WTC11 (cell line): ENCODE measurements around the gene STARD5. TPM values are rescaled to one million over a fixed set of nuclear protein-coding genes. Genes with fewer than 3 reads are reported as not detected.

Experiments used
- ATAC-seq: fragments of 200-7000 bp; cut with Tn5 transposase; 2 replicates; pipeline ENCODE4 v1.10.0; 2021; ENCODE audit warnings: mild to moderate bottlenecking, moderate library complexity
- CTCF ChIA-PET: fragments of 300-600 bp; sonication (Branson Sonifier 250); formaldehyde crosslinking; loops from one replicate; lab custom pipeline; 2021; ENCODE audit warnings: antibody characterized with exemption; lab: Charles Lee
- POLR2A ChIA-PET: fragments of 350-600 bp; sonication (Branson Sonifier 250); formaldehyde crosslinking; loops from one replicate; lab custom pipeline; 2021; ENCODE audit warnings: antibody characterized with exemption; lab: Charles Lee
- DNase-seq: peaks from one replicate; pipeline ENCODE4 v3.0.0; 2021; ENCODE audit warnings: low spot score
- H3K27ac Mint-ChIP-seq: 2 replicates; pipeline ENCODE4 v1.8.0; 2021; ENCODE audit warnings: mixed read lengths
- H3K27me3 Mint-ChIP-seq: 2 replicates; pipeline ENCODE4 v1.8.0; 2021; ENCODE audit warnings: low read depth, mild to moderate bottlenecking, moderate library complexity, mixed read lengths
- H3K36me3 Mint-ChIP-seq: 2 replicates; pipeline ENCODE4 v1.8.0; 2021; ENCODE audit warnings: mixed read lengths
- H3K4me1 Mint-ChIP-seq: 2 replicates; pipeline ENCODE4 v1.8.0; 2022; ENCODE audit warnings: mixed read lengths
- H3K4me3 Mint-ChIP-seq: 2 replicates; pipeline ENCODE4 v1.8.0; 2021; ENCODE audit warnings: mild to moderate bottlenecking, moderate library complexity, mixed read lengths
- H3K9me3 Mint-ChIP-seq: 2 replicates; pipeline ENCODE4 v1.8.0; 2021; ENCODE audit warnings: mixed read lengths
- FOXK1 ChIP-seq: sonication (generic); formaldehyde crosslinking; IDR thresholded peaks from 2 replicates; pipeline ENCODE4 v1.8.0; 2022; ENCODE audit warnings: mild to moderate bottlenecking, moderate library complexity, missing genetic modification reagents
- GRHL2 ChIP-seq: fragments of 250-450 bp; sonication (Bioruptor Pico); IDR thresholded peaks from 2 replicates; pipeline ENCODE4 v1.8.0; 2022; ENCODE audit warnings: mild to moderate bottlenecking, moderate library complexity; ENCODE audit not compliant: insufficient replicate concordance, severe bottlenecking
- JUN ChIP-seq: sonication (generic); formaldehyde crosslinking; IDR thresholded peaks from 2 replicates; pipeline ENCODE4 v1.8.0; 2023; ENCODE audit warnings: mild to moderate bottlenecking, missing genetic modification reagents
- MXD4 ChIP-seq: fragments of 250-450 bp; sonication (Bioruptor Pico); IDR thresholded peaks from 2 replicates; pipeline ENCODE4 v1.8.0; 2021; ENCODE audit warnings: mild to moderate bottlenecking, moderate library complexity, borderline replicate concordance
- TEAD1 ChIP-seq: sonication (generic); formaldehyde crosslinking; IDR thresholded peaks from 2 replicates; pipeline ENCODE4 v1.8.0; 2022; ENCODE audit warnings: mild to moderate bottlenecking, missing genetic modification reagents
- TEAD4 ChIP-seq: sonication (generic); formaldehyde crosslinking; IDR thresholded peaks from 2 replicates; pipeline ENCODE4 v1.8.0; 2022; ENCODE audit warnings: mild to moderate bottlenecking, missing genetic modification reagents
- ZBTB21 ChIP-seq: sonication (generic); formaldehyde crosslinking; IDR thresholded peaks from 2 replicates; pipeline ENCODE4 v1.8.1; 2023; ENCODE audit warnings: mild to moderate bottlenecking, missing genetic modification reagents, borderline replicate concordance
- ZNF219 ChIP-seq: sonication (generic); formaldehyde crosslinking; IDR thresholded peaks from 2 replicates; pipeline ENCODE4 v1.8.0; 2023; ENCODE audit warnings: missing genetic modification reagents, mild to moderate bottlenecking, borderline replicate concordance
- ZNF232 ChIP-seq: sonication (generic); formaldehyde crosslinking; IDR thresholded peaks from 2 replicates; pipeline ENCODE4 v1.8.0; 2022; ENCODE audit warnings: mild to moderate bottlenecking, missing genetic modification reagents
- ZNF317 ChIP-seq: sonication (generic); formaldehyde crosslinking; IDR thresholded peaks from 2 replicates; pipeline ENCODE4 v1.8.1; 2023; ENCODE audit warnings: low read depth, mild to moderate bottlenecking, moderate library complexity, missing genetic modification reagents, borderline replicate concordance
- ZNF396 ChIP-seq: fragments of 250-450 bp; sonication (Bioruptor Pico); IDR thresholded peaks from 2 replicates; pipeline ENCODE4 v1.8.0; 2021; ENCODE audit warnings: mild to moderate bottlenecking, moderate library complexity, borderline replicate concordance
- total RNA-seq: library from RNA; stranded (reverse); gene quantifications from 3 replicates; pipeline ENCODE4 v1.2.3, GENCODE V29; 2021
- TF ChIP-seq, protein P1 (sequence below): sonication (generic); formaldehyde crosslinking; IDR thresholded peaks from 2 replicates; pipeline ENCODE4 v1.8.1; 2022; ENCODE audit warnings: missing genetic modification reagents, borderline replicate concordance
- TF ChIP-seq, protein P2 (sequence below): sonication (generic); formaldehyde crosslinking; IDR thresholded peaks from 2 replicates; pipeline ENCODE4 v1.8.0; 2022; ENCODE audit warnings: missing genetic modification reagents
- TF ChIP-seq, protein P3 (sequence below): sonication (generic); formaldehyde crosslinking; IDR thresholded peaks from 2 replicates; pipeline ENCODE4 v1.8.1; 2023; ENCODE audit warnings: mild to moderate bottlenecking, missing genetic modification reagents, moderate library complexity
- TF ChIP-seq, protein P4 (sequence below): fragments of 250-450 bp; sonication (Bioruptor Pico); conservative IDR thresholded peaks from 2 replicates; pipeline ENCODE4 v1.9.0; 2021; ENCODE audit warnings: mild to moderate bottlenecking
- TF ChIP-seq, protein P5 (sequence below): fragments of 250-450 bp; sonication (Bioruptor Pico); IDR thresholded peaks from 2 replicates; pipeline ENCODE4 v1.9.0; 2021; ENCODE audit warnings: mild to moderate bottlenecking
- TF ChIP-seq, protein P6 (sequence below): fragments of 250-450 bp; sonication (Bioruptor Pico); IDR thresholded peaks from 2 replicates; pipeline ENCODE4 v2.1.2; 2022; ENCODE audit warnings: mild to moderate bottlenecking, moderate library complexity
- TF ChIP-seq, protein P7 (sequence below): sonication (generic); formaldehyde crosslinking; IDR thresholded peaks from 2 replicates; pipeline ENCODE4 v1.8.1; 2023; ENCODE audit warnings: mild to moderate bottlenecking, missing genetic modification reagents
- TF ChIP-seq, protein P8 (sequence below): sonication (generic); formaldehyde crosslinking; IDR thresholded peaks from 2 replicates; pipeline ENCODE4 v1.8.1; 2022; ENCODE audit warnings: mild to moderate bottlenecking, missing genetic modification reagents, moderate library complexity, borderline replicate concordance
- TF ChIP-seq, protein P9 (sequence below): sonication (generic); formaldehyde crosslinking; IDR thresholded peaks from 2 replicates; pipeline ENCODE4 v1.8.1; 2023; ENCODE audit warnings: mild to moderate bottlenecking, missing genetic modification reagents

STARD5 gene
- total RNA-seq, 1 experiment from 2014 or later: 6.8 TPM

DNA sequence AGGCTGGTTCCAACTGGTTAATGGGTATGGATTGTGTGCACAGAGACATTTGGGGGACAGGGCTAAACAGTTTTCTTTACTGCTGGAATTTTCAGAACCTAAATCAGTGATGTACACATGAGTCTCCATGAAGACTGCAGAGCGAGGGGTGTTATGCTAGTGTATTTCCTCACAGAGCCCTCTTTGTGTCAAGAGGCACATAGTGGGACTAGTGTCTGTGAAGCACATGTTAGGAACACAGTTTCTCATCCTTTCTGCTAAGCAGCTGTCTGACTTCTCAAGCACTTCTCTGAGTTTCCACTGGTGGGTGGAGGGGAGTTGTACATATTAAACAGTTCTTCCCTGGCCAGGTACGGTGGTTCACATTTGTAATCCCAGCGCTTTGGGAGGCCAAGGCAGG, 9.4 kb upstream of the STARD5 start:
- Mint-ChIP-seq H3K4me3 (no peak overlapping the region), H3K4me1 (no peaks in the 10 kb centered on the region), H3K36me3 (no peaks in the 10 kb centered on the region)
- POLR2A ChIA-PET: no interaction called here
- TF ChIP-seq, protein P1, sequence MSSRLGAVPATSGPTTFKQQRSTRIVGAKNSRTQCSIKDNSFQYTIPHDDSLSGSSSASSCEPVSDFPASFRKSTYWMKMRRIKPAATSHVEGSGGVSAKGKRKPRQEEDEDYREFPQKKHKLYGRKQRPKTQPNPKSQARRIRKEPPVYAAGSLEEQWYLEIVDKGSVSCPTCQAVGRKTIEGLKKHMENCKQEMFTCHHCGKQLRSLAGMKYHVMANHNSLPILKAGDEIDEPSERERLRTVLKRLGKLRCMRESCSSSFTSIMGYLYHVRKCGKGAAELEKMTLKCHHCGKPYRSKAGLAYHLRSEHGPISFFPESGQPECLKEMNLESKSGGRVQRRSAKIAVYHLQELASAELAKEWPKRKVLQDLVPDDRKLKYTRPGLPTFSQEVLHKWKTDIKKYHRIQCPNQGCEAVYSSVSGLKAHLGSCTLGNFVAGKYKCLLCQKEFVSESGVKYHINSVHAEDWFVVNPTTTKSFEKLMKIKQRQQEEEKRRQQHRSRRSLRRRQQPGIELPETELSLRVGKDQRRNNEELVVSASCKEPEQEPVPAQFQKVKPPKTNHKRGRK: no peak
- TF ChIP-seq FOXK1 (CRISPR knock-in tag): no peak
- TF ChIP-seq, protein P2, sequence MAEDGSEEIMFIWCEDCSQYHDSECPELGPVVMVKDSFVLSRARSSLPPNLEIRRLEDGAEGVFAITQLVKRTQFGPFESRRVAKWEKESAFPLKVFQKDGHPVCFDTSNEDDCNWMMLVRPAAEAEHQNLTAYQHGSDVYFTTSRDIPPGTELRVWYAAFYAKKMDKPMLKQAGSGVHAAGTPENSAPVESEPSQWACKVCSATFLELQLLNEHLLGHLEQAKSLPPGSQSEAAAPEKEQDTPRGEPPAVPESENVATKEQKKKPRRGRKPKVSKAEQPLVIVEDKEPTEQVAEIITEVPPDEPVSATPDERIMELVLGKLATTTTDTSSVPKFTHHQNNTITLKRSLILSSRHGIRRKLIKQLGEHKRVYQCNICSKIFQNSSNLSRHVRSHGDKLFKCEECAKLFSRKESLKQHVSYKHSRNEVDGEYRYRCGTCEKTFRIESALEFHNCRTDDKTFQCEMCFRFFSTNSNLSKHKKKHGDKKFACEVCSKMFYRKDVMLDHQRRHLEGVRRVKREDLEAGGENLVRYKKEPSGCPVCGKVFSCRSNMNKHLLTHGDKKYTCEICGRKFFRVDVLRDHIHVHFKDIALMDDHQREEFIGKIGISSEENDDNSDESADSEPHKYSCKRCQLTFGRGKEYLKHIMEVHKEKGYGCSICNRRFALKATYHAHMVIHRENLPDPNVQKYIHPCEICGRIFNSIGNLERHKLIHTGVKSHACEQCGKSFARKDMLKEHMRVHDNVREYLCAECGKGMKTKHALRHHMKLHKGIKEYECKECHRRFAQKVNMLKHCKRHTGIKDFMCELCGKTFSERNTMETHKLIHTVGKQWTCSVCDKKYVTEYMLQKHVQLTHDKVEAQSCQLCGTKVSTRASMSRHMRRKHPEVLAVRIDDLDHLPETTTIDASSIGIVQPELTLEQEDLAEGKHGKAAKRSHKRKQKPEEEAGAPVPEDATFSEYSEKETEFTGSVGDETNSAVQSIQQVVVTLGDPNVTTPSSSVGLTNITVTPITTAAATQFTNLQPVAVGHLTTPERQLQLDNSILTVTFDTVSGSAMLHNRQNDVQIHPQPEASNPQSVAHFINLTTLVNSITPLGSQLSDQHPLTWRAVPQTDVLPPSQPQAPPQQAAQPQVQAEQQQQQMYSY (CRISPR knock-in tag): no peak
- TF ChIP-seq JUN (CRISPR knock-in tag): no peak
- TF ChIP-seq MXD4 (CRISPR knock-in tag): no peak
- TF ChIP-seq, protein P3, sequence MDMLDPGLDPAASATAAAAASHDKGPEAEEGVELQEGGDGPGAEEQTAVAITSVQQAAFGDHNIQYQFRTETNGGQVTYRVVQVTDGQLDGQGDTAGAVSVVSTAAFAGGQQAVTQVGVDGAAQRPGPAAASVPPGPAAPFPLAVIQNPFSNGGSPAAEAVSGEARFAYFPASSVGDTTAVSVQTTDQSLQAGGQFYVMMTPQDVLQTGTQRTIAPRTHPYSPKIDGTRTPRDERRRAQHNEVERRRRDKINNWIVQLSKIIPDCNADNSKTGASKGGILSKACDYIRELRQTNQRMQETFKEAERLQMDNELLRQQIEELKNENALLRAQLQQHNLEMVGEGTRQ (CRISPR knock-in tag): no peak
- no peak for TF ChIP-seq ZNF232
- TF ChIP-seq GRHL2 (CRISPR knock-in tag): no peak
- TF ChIP-seq TEAD4 (CRISPR knock-in tag): no peak
- TF ChIP-seq, protein P4, sequence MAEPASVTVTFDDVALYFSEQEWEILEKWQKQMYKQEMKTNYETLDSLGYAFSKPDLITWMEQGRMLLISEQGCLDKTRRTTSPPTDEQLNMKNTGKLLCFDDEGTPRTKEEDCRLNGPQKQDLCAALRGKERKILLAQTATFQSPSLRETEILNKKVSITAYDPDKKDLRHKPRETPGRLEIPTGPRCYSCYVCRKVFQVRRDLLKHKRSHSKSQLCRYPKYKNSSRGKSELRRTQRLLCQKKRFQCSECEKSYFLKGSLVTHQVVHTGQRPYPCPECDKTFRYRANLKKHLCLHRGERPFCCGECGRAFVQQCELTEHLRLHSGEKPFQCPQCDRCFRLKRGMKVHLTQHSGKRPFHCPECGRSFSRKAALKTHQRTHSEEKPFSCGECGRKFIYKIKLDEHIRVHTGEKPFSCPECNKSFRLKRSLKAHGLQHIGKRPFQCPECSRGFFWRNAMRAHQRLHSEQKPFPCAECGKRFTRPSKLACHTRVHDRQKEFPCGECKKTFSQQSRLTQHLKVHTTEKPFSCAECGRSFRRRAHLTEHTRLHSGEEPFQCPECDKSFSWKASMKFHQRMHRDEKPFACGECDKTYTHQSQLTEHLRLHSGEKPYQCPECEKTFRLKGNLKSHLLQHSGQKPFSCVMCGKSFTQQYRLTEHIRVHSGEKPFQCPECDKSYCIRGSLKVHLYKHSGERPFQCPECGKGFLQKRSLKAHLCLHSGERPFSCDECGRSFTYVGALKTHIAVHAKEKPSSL (CRISPR knock-in tag): no peak
- no peak for TF ChIP-seq TEAD1 (CRISPR knock-in tag)
- no peak for TF ChIP-seq ZBTB21 (CRISPR knock-in tag)
- TF ChIP-seq, protein P5, sequence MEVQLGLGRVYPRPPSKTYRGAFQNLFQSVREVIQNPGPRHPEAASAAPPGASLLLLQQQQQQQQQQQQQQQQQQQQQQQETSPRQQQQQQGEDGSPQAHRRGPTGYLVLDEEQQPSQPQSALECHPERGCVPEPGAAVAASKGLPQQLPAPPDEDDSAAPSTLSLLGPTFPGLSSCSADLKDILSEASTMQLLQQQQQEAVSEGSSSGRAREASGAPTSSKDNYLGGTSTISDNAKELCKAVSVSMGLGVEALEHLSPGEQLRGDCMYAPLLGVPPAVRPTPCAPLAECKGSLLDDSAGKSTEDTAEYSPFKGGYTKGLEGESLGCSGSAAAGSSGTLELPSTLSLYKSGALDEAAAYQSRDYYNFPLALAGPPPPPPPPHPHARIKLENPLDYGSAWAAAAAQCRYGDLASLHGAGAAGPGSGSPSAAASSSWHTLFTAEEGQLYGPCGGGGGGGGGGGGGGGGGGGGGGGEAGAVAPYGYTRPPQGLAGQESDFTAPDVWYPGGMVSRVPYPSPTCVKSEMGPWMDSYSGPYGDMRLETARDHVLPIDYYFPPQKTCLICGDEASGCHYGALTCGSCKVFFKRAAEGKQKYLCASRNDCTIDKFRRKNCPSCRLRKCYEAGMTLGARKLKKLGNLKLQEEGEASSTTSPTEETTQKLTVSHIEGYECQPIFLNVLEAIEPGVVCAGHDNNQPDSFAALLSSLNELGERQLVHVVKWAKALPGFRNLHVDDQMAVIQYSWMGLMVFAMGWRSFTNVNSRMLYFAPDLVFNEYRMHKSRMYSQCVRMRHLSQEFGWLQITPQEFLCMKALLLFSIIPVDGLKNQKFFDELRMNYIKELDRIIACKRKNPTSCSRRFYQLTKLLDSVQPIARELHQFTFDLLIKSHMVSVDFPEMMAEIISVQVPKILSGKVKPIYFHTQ (CRISPR knock-in tag): no peak
- TF ChIP-seq, protein P6, sequence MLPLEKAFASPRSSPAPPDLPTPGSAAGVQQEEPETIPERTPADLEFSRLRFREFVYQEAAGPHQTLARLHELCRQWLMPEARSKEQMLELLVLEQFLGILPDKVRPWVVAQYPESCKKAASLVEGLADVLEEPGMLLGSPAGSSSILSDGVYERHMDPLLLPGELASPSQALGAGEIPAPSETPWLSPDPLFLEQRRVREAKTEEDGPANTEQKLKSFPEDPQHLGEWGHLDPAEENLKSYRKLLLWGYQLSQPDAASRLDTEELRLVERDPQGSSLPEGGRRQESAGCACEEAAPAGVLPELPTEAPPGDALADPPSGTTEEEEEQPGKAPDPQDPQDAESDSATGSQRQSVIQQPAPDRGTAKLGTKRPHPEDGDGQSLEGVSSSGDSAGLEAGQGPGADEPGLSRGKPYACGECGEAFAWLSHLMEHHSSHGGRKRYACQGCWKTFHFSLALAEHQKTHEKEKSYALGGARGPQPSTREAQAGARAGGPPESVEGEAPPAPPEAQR (CRISPR knock-in tag): no peak
- TF ChIP-seq, protein P7, sequence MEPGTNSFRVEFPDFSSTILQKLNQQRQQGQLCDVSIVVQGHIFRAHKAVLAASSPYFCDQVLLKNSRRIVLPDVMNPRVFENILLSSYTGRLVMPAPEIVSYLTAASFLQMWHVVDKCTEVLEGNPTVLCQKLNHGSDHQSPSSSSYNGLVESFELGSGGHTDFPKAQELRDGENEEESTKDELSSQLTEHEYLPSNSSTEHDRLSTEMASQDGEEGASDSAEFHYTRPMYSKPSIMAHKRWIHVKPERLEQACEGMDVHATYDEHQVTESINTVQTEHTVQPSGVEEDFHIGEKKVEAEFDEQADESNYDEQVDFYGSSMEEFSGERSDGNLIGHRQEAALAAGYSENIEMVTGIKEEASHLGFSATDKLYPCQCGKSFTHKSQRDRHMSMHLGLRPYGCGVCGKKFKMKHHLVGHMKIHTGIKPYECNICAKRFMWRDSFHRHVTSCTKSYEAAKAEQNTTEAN (CRISPR knock-in tag): no peak
- no peak for TF ChIP-seq ZNF317 (CRISPR knock-in tag)
- TF ChIP-seq, protein P8, sequence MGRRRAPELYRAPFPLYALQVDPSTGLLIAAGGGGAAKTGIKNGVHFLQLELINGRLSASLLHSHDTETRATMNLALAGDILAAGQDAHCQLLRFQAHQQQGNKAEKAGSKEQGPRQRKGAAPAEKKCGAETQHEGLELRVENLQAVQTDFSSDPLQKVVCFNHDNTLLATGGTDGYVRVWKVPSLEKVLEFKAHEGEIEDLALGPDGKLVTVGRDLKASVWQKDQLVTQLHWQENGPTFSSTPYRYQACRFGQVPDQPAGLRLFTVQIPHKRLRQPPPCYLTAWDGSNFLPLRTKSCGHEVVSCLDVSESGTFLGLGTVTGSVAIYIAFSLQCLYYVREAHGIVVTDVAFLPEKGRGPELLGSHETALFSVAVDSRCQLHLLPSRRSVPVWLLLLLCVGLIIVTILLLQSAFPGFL: no peak
- no peak for TF ChIP-seq ZNF396 (CRISPR knock-in tag)
- no peak for TF ChIP-seq ZNF219 (CRISPR knock-in tag)
- TF ChIP-seq, protein P9, sequence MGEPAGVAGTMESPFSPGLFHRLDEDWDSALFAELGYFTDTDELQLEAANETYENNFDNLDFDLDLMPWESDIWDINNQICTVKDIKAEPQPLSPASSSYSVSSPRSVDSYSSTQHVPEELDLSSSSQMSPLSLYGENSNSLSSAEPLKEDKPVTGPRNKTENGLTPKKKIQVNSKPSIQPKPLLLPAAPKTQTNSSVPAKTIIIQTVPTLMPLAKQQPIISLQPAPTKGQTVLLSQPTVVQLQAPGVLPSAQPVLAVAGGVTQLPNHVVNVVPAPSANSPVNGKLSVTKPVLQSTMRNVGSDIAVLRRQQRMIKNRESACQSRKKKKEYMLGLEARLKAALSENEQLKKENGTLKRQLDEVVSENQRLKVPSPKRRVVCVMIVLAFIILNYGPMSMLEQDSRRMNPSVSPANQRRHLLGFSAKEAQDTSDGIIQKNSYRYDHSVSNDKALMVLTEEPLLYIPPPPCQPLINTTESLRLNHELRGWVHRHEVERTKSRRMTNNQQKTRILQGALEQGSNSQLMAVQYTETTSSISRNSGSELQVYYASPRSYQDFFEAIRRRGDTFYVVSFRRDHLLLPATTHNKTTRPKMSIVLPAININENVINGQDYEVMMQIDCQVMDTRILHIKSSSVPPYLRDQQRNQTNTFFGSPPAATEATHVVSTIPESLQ (CRISPR knock-in tag): no peak
- TF ChIP-seq, all 79 proteins: peak for 0
- Mint-ChIP-seq H3K27me3 (no peaks in the 10 kb centered on the region), H3K27ac (no peak overlapping the region), H3K9me3 (no peaks in the 10 kb centered on the region)
- DNase-seq (no peak), ATAC-seq (no peak)
- CTCF ChIA-PET: interaction anchor here (2.2 kb wide), 1 partner anchor 67 kb away, joined by 6 read pairs; no protein-coding TSS in a partner anchor
